ENCODE measurements around the gene SPIB.
"Not testable (repeated sequence)": the region's sequence is repeated elsewhere in the genome, so short reads cannot be mapped to it uniquely, and the experiment has no call there.

SPIB gene

DNA sequence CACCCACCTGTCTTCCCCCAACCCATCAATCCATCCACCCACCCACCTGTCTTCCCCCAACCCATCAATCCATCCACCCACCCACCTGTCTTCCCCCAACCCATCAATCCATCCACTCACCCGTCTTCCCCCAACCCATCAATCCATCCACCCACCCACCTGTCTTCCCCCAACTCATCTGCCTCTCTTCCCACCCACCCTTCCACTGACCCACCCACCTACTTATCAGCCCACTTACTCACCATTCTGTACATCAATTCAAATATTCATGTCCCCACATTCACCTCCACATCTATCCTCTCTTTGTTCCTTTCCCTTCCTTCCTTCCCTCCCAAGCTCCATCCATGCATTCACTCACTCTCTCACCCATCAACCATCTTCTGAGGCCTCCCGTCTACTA, 20.4 kb downstream of the SPIB start:
- not testable (repeated sequence) for DNase-seq (ENCODE audit: low read depth)

DNA sequence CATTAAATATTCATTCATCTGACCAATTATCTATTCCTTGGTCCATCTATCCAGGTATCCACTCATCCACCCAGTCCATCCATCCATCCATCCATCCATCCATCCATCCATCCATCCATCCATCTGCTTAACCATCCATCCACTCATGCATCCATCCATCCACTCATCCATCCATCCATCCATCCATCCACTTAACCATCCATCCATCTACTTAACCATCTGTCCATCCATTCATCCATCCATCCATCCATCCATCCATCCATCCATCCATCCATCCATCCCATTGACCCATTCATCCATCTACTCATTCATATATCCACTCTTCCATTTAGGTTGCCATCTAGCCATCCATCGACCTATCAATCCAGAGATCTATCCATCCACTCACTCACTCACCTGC, 25.3 kb downstream of the SPIB start:
- DNase-seq (ENCODE audit: low read depth): no peak

DNA sequence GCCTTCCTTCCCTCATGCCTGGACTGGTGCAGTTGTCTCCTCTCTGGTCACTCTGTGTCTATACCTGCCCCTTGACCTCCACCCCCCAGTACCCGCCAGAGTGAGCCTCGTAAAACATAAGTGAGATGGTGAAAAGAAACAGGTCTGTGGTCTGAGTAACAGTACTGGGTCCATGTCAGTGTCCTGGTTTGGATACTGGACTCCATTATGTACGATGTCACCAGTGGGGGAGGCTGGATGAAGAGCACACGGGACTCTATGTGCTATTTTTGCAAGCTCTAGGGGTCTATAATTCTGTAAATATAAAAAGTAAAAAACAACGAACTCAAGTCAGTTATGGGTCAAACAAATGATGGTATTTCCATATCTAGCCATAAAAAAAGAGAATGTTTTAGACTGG, 28.3 kb downstream of the SPIB start:
- DNase-seq (ENCODE audit: low read depth): no peak

DNA sequence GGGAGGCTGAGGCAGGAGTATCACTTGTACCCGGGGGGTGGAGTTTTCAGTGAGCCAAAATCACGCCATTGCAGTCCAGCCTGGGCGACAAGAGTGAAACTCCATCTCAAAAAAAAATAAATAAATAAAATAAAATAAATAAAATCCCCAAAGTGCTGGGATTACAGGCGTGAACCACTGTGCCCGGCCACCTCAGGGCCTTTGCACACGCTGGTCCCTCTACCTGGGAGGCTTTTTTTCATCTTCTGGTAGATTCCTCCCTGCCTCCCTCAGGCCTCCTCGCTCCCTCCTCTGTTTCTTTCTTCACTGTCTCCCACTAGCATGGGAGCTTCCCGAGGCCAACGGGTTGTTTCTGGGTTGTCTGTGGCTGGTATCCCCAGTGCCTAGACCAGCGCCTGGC, 29.0 kb downstream of the SPIB start:
- DNase-seq (ENCODE audit: low read depth): no peak

DNA sequence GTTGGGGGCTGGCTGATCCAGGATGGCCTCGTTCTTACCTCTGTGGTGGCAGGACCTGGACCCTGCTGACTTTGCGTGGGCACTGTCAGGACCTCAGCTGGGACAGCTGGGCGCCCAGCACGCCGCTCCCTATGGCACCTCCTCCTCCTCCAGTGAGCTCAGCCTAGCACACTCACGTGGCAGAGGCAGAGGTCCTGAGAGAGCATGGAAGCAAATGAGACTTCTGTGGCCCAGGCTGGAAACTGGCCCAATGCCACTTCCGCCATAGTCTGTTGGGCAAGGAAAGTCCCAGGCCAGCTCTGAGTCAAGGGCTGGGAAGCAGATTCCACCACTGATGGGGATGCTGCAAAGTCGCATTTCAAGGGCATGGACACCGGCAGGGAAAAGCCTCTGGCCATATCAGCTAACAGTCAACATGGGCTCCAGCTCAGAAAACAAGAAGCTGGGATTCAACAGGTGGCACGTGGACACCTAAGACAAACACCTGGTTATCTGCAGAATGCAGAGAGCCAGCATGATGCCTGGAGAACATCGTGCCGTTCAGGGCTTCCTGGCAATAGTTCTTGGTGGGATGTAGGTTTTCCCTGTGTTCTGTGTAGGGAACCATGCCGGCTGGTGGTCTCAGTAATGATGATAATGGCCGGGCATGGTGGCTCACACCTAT, 30.6 kb downstream of the SPIB start:
- DNase-seq (ENCODE audit: low read depth): no peak

DNA sequence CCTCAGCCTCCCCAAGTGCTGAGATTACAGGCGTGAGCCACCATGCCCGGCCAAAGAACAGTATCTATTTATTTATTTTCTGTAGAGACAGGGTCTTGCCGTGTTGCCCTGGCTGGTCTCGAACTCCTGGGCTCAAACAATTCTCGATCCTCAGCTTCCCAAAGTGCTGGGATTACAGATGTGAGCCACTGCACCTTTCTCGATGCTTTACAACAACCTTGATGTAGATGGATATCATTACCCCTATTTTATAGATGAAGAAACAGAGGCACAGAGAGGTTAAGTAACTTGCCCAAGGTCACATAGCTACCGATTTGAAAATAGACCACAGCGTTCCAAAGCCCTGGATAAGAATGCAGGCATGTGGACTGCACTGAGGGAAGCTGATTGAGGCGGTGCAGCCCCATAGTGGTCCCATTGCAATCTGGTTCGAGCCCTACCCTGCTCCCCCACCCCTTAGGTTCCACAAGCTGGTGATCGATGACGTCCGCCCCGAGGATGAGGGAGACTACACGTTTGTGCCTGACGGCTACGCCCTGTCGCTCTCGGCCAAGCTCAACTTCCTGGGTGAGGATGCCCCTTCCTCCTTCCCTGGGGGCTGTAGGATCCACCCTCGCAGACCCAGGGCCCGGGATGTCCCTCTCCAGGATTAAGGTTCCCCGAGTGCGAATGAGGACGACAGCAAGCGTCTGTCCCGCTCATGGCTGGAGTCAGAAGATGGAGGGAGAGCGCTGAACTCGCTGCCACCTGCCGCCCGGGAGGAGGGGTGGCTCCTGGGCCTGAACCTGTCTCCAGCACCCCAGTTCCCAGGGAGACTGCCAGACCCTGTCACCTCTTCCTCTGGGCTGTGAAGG, 31.9 kb downstream of the SPIB start:
- DNase-seq (ENCODE audit: low read depth): no peak

DNA sequence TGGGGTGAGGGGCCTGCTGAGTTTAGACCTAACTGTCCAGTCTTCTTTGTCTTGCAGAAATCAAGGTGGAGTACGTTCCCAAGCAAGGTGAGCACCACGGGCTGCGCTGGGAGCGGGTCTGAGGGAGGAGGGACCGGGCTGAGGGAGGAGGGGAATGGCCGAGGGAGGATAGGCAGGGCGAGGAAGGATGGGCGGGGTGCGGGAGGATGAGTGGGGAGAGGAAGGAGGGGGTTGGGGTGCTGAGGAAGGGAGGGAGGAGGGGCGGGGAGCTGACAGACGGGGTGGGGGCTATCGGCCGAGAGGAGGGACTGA, 32.4 kb downstream of the SPIB start:
- no peak for DNase-seq (ENCODE audit: low read depth)

DNA sequence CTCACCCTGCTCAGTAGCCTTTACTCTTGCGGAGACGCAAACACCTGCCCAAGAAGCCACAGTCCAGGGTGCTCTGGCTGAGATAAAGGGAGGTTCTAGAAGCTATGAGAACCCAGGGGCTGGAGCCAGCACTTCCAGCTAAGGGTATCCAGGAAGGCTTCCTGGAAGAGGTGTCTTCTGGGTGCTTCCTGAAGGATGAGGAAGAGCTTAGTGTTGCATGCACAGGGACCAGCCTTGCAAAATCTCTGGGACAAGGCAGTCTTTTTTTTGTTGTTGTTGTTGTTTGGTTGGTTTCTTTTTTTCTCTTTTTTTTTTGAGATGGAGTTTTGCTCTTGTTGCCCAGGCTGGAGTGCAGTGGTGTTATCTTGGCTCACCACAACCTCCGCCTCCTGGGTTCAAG, 34.5 kb downstream of the SPIB start:
- no peak for DNase-seq (ENCODE audit: low read depth)

DNA sequence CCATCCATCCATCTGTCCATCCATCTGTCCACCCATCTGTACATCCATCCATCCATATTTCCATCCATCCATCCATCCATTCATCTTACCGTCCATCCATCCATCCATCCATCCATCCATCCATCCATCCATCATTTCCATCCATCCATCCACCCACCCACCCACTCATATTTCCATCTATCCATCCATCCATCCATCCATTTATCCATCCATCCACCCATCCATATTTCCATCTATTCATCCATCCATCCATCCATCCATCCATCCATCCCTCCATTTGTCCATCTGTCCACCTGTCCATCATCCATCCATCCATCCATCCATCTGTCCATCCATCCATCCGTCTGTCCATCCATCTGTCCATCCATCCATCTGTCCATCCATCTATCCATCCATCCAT, 37.3 kb downstream of the SPIB start:
- no peak for DNase-seq (ENCODE audit: low read depth)

DNA sequence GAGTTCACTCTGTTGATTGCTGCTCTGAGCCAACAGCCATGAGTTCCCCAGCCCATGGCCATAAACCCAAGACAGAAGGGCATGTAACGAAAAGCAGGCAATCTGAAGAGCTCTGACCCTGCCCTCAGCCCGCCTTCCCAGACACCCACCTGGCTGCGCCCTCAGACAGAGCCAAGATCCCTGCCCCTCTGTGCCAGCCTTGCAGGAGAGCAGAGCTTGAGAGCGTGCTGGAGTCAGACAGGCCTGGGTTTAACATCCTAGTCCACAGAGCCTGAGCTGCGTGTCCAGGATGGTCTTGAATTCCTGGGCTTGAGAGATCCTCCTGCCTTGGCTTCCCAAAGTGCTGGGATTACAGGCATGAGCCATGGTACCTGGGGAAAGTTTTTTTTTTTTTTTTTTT, 38.6 kb downstream of the SPIB start:
- no peak for DNase-seq (ENCODE audit: low read depth)

DNA sequence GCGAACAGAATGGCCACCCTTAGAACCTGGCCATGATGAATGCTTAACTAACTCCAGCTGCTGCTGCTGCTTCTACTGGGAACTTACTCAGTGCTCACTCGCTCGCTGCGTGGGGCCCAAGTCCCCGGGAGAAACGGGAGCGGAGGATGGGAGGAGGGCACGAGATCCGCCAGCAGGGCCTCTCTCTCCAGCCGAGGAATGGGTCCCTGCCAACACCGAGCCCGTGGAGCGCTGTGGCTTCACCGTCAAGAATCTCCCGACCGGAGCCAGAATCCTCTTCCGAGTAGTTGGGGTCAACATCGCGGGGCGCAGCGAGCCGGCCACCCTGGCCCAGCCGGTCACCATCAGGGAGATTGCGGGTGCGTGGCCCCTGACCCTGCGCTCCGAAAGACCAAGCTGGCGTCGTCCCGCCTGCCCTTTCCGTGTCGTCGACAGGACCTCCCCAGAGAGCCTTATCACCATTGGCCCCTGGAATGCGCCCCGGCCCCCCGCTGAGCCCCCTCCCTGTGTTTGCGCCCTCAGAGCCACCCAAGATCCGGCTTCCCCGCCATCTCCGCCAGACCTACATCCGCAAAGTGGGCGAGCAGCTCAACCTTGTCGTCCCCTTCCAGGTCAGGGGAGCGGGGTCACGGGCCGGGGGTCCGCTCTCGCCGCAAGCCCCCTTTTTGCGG, 39.8 kb downstream of the SPIB start:
- DNase-seq (ENCODE audit: low read depth): no peak

DNA sequence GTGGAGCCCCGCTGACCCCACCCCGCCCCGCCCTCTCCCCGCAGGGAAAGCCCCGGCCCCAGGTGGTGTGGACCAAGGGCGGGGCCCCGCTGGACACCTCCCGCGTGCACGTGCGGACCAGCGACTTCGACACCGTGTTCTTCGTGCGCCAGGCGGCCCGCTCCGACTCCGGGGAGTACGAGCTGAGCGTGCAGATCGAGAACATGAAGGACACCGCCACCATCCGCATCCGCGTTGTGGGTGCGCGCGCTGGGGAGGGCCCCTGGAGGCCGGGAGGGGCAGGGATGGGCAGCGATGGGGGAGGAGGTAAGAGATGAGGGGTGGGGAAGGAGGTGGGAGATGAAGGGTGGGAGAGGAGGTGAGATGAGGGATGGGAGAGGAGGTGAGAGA, 40.3 kb downstream of the SPIB start:
- DNase-seq (ENCODE audit: low read depth): no peak

DNA sequence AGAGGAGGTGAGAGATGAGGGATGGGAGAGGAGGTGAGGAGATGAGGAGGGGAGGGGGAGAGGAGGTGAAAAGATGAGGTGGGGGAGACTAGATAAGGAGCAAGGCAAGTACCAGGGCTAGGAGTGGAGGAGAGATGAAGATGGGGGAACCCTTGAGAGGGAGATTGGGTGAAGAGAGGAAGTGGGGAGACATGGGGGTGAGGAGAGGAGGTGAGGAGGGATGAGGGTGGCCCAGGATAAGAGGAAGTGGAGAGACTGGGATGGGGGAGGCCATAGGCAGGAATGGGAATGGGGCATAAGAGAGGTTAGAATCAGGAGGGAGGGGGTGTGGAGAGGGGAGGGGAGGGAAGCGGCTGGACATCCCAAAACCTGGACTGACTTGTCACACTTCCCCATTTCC, 40.9 kb downstream of the SPIB start:
- no peak for DNase-seq (ENCODE audit: low read depth)

DNA sequence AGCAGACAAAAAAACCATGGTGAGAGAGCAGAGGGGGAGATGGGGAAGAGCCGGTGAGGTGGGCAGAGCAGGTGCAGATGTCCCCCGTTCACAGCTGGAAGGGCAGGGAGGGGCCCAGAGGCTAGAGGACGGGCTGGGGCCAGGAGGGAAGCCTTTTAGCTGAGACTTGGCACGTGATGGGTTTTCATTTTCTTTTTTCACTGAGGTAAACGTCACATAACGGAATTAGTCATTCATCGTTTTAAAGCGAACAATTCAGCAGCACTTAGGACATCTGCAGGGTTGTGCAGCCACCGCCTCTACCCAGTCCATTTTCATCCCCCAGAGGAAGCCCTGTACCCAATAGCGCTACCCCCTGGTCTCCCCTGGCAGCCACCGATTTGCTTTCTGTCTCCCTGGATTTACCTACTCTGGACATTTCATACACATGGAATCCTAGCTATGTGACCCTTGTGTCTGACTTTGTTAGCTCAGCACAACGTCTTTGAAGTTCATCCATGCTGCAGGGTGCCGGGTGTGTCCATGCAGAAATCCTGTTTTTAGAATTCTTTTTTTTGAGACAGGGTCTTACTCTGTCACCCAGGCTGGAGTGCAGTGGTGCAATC, 41.5 kb downstream of the SPIB start:
- no peak for DNase-seq (ENCODE audit: low read depth)

DNA sequence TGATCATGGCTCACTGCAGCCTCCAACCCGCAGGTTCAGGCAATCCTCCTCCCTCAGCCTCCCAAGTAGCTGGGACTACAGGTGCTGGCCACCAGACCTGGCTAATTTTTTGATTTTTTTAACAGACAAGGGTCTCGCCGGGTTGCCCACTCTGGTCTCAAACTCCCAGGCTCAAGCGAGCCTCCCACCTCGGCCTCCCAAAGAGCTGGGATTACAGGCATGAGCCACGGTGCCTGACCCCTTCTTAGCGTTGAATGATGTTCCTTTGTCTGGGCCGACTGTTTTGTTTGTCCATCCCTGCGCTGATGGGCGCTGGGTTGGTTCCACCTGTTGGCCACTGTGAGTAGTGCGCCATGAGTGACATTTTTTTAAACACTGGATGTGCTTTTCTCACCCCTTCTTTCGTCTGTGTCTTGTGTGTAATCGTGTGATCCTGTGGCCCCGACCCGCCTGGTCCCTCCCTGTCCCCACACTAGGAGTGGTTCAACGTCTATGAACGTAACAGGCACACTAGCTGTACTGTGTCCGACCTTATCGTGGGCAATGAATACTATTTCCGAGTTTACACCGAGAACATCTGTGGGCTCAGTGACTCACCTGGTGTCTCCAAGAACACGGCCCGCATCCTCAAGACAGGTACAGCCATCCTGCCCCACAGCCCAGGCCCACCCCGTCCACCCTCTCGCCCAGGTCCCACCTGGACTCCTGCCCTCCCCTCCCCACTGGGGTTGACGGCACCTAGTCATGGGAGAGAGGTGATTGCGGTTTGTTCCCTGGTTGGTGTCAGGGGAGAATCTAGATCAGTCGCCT, 42.5 kb downstream of the SPIB start:
- DNase-seq (ENCODE audit: low read depth): peak; percentile 24

DNA sequence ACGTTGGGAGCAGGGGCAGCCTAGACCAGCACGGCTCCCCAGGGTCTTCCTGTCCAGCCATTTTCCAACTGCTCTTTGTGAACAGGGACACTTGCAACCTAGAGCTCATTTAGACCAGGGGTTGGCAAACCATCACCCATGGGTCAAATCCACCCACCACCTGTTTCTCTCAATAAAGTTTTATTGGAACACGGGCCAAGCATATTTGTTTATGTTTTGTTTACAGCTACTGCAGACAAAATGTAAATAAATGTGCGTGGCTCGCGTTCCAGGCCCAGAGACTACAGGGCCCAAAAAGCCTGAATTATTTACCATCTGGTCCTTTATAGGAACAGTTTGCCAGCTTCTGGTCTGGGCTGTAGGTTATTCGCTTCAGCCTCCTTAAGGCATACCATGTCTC, 44.2 kb downstream of the SPIB start:
- DNase-seq (ENCODE audit: low read depth): no peak

DNA sequence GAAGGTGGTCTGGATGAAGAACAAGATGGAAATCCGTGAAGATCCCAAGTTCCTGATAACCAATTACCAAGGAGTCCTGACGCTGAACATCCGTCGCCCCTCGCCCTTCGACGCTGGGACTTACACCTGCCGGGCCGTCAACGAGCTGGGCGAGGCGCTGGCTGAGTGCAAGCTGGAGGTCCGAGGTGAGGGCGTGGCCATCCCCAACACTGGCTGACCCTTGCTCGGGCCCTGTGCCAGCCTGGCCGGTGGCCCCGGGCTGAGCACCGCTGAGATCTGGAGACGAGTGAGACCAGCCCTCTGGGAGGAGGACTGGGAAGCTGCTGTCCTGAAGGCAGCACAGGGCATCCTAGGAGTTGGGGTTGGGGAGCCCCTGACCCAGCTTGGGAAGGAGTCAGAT, 45.6 kb downstream of the SPIB start:
- DNase-seq (ENCODE audit: low read depth): no peak

DNA sequence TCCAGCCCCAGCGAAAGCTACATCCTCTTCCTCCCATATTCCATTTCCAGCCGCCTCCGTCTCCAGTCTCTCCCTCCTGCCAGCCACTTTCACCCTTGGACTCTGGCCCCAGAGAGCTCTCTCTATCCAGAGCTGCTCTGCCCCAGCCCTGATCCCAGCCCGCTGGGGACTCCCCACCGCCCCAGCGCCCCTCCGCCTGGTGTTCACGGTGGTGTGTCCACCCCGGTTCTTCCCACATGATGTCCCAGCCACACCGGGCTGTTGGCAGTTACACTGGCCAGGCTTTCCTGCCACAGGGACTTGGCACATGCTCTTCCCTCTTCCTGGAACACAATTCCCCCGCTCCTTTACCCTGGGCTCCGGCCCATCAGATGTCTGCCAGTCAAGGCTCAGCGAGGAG, 46.3 kb downstream of the SPIB start:
- DNase-seq (ENCODE audit: low read depth): no peak

DNA sequence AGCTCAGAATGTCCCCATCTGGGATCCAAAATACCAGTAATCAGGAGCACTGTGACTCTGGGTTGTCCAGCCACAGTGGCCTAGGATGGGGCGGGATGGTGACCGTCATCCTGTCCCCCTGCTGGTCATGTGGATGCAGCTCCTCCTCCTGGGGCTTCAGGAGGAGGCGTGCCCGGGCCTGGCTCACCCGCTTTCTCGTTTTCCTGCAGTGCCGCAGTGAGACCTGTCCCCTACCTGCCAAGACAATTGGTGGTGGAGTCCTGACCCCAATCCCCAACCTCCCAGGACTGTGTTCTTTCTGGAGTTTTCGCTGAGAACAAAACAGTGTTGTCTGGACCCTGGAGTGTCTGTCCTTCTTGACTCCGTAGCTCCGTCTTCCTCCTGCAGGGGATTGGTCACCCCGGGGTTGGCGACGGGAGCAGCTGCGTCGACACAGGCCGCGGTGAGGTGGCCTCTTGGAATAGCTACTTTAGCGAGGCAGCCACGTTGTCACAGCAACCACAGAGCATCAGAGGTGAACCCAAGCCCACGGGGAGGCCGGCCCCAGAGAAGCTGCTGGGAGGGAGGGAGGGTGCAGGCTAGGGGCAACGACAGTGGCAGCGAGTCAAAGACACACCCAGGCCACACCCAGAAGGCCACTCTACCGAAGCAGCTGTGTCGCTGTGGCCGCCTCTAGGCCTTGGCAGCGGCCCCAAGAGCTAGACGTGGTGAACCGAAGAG, 47.4 kb downstream of the SPIB start:
- no peak for DNase-seq (ENCODE audit: low read depth)

DNA sequence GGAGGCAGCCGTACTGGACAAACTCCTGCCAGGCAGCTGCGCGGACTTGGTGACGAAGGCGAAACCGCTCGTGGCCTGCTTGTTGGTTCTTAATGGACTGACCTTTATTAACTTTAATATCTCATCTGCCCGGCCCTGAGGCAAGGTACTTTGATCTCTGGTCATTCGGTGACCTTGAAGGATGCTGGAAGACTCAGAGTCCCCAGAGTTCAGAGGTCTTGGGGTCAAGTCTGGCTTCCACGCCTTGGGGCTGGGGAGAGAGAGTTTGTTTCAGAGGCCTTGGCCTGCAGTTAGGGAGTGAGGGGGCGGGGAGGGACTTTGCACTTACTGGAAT, 47.9 kb downstream of the SPIB start:
- DNase-seq (ENCODE audit: low read depth): no peak

DNA sequence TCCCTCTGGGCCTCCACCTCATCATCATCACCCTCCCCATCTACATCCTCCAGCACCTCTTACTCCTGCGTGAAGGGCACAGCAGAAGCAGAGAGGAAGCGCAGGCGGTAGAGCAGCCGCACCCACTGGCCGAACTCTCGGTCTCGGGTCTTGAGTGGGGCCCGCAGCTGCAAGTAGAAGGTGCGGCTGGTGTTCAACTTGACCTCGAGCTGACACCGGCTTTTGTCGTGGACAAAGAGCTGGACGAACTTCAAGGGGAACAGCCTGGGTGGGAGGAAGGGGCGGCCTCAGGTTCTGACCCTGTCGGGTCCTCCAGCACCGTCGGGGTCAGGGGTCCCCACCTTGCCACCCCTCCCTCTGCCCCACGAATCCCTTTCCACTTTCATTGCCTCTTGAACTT, 48.8 kb downstream of the SPIB start:
- no peak for DNase-seq (ENCODE audit: low read depth)

DNA sequence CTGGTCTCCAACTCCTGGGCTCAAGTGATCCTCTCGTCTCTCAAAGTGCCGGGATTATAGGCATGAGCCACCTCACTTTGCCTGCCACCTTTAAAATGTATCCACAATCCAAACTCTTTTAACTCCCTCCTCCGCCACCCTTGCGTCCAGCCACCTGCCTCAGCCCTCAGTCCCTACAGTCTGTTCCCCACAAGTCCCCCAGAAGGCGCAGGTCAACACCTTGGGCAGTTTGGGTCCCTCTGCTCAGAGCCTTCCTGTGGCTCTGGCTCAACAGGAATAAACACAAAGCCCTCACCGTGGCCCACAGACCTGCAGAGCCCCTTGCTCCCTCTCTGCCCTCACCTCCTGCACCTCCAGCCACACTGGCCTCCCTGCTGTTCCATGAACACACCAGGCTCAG, 50.1 kb downstream of the SPIB start:
- no peak for DNase-seq (ENCODE audit: low read depth)

Data from stimulated activated CD8-positive, alpha-beta memory T cell treated with anti-CD3 and anti-CD28 coated beads, Interleukin-15, amount 100 ng/mL, for 24 hours (primary cell).